OCI-LY1 (cell line): Measurements from ENCODE around the gene TRIM37.

ENCODE experiments used
- CTCF ChIP-seq: fragments of 200-600 bp; sonication (generic), shearing (Covaris generic); IDR thresholded peaks from 2 replicates; pipeline ENCODE4 v1.5.1; 2017; ENCODE audit warnings: mild to moderate bottlenecking, antibody characterized with exemption, low read length, moderate library complexity, mixed read lengths
- EZH2 ChIP-seq: fragments of 200-600 bp; sonication (generic), shearing (Covaris generic); IDR thresholded peaks from 2 replicates; pipeline ENCODE4 v1.8.0; 2017; ENCODE audit warnings: borderline replicate concordance, mixed run types, mild to moderate bottlenecking, antibody characterized with exemption, low read length, moderate library complexity, mixed read lengths

- no peak for TF ChIP-seq CTCF
- no peak for TF ChIP-seq EZH2
These were observed 44.2 kb downstream of the TRIM37 start for GRCh38 chr17:59062509-59062908.
